GM06990 (cell line): ENCODE measurements around the gene PYM1.

Source experiments
- DNase-seq: peaks from one replicate; pipeline ENCODE4 v3.0.0-alpha.2; 2011; ENCODE audit not compliant: insufficient read length; ENCODE audit errors: extremely low read depth
- H3K27me3 ChIP-seq: replicated peaks from 2 replicates; pipeline ENCODE4 v1.6.0; 2011; ENCODE audit warnings: low read length; ENCODE audit not compliant: control insufficient read depth, insufficient read depth
- H3K36me3 ChIP-seq: 2 replicates; pipeline ENCODE4 v1.5.1; 2011; ENCODE audit warnings: low read length; ENCODE audit not compliant: control insufficient read depth, insufficient read depth
- H3K4me3 ChIP-seq: replicated peaks from 2 replicates; pipeline ENCODE4 v1.5.1; 2011; ENCODE audit warnings: low read depth, mild to moderate bottlenecking, control low read depth, low read length
- CTCF ChIP-seq: IDR thresholded peaks from 2 replicates; pipeline ENCODE4 v1.5.1; 2011; ENCODE audit warnings: low read length, control low read depth, mild to moderate bottlenecking, inconsistent platforms; ENCODE audit not compliant: insufficient read depth, poor library complexity, severe bottlenecking

PYM1 gene

GRCh38 chr12:55937981-55938380, 10.3 kb upstream of the PYM1 start:
- TF ChIP-seq CTCF: no peak
- Histone ChIP-seq H3K4me3 (no peak overlapping the region), H3K27me3 (no peaks in the 10 kb centered on the region), H3K36me3 (peaks cover 25% of the 10 kb centered on the region)
- DNase-seq: no peak

- Histone ChIP-seq H3K27me3 (no peaks in the 10 kb centered on the region), H3K4me3 (no peak overlapping the region), H3K36me3 (peaks cover 15% of the 10 kb centered on the region)
- no peak for DNase-seq
- no peak for TF ChIP-seq CTCF
These were observed 8.1 kb upstream of the PYM1 start for GRCh38 chr12:55935738-55936151.

GRCh38 chr12:55934773-55935172, 7.1 kb upstream of the PYM1 start:
- no peak for TF ChIP-seq CTCF
- H3K36me3 ChIP-seq: peaks cover 15% of the 10 kb centered on the region
- DNase-seq: no peak
- H3K27me3 ChIP-seq: no peaks in the 10 kb centered on the region
- H3K4me3 ChIP-seq: no peak overlapping the region

GRCh38 chr12:55933799-55934742, 6.4 kb upstream of the PYM1 start:
- H3K4me3 ChIP-seq: no peak overlapping the region
- H3K27me3 ChIP-seq: no peaks in the 10 kb centered on the region
- peaks cover 11% of the 10 kb centered on the region for H3K36me3 ChIP-seq
- TF ChIP-seq CTCF: no peak
- DNase-seq: no peak

GRCh38 chr12:55933169-55933798, 5.6 kb upstream of the PYM1 start:
- no peak for TF ChIP-seq CTCF
- Histone ChIP-seq H3K4me3 (no peak overlapping the region), H3K27me3 (no peaks in the 10 kb centered on the region), H3K36me3 (peaks cover 8% of the 10 kb centered on the region)
- no peak for DNase-seq
